Tibial nerve (tissue), 4 donors: ENCODE measurements around the gene ADH4. TPM values are rescaled to one million over a fixed set of nuclear protein-coding genes. Genes with fewer than 3 reads are reported as not detected.

Experiments
- DNase-seq, 2 donors: peaks; one replicate each; pipeline ENCODE4 v3.0.0-alpha.2; 2019; ENCODE audit warnings: low spot score in 2 of 2
- H3K27ac ChIP-seq, 4 donors: fragments of 200-600 bp; sonication (generic) in 3 of 4; one replicate each; pipeline ENCODE4 v1.5.1; 2017 to 2019; ENCODE audit warnings: mild to moderate bottlenecking in 1 of 4
- H3K27me3 ChIP-seq, 2 donors: fragments of 200-600 bp; sonication (generic) in 1 of 2; one replicate each; pipeline versions ENCODE4 v1.5.1 to v1.6.0; 2017 to 2019
- H3K36me3 ChIP-seq, 3 donors: fragments of 200-600 bp; sonication (generic); one replicate each; pipeline ENCODE4 v1.5.1; 2018 to 2019
- H3K4me1 ChIP-seq, 4 donors: fragments of 200-600 bp; sonication (generic) in 3 of 4; one replicate each; pipeline ENCODE4 v1.5.1; 2017 to 2019
- H3K4me3 ChIP-seq, 4 donors: fragments of 200-600 bp; sonication (generic) in 3 of 4; one replicate each; pipeline ENCODE4 v1.5.1; 2017 to 2019; ENCODE audit warnings: mild to moderate bottlenecking in 1 of 4, moderate library complexity in 1 of 4
- H3K9me3 ChIP-seq, 4 donors: fragments of 200-600 bp; sonication (generic) in 3 of 4; one replicate each; pipeline ENCODE4 v1.5.1; 2017 to 2019
- EP300 ChIP-seq, 2 donors: sonication (generic); formaldehyde crosslinking; IDR thresholded peaks; one replicate each; pipeline ENCODE4 v1.6.1; 2017; ENCODE audit warnings: antibody characterized with exemption in 2 of 2, mild to moderate bottlenecking in 1 of 2
- POLR2A ChIP-seq, 2 donors: fragments of 450-650 bp; IDR thresholded peaks; one replicate each; pipeline ENCODE4 v1.6.1; 2017; ENCODE audit warnings: antibody characterized with exemption in 2 of 2, mild to moderate bottlenecking in 2 of 2, moderate library complexity in 2 of 2
- WGBS, 2 donors: methylation state at CpG; one replicate each; pipeline ENCODE4 v1.1.5; 2018; 5-methylcytosine and 5-hydroxymethylcytosine counted together
- total RNA-seq, 4 donors: library from RNA; depleted of rRNA; stranded (reverse); fragments of >200 nt; gene quantifications; one replicate each; pipeline ENCODE4 v1.1.0, GENCODE V29; 2016
- TF ChIP-seq, protein P1 (sequence below), 5 experiments: fragments of 200-600 bp in 3 of 5; fragments of 450-650 bp in 2 of 5; sonication (generic) in 3 of 5; IDR thresholded peaks; one replicate each; pipeline ENCODE4 v1.5.1; 2016 to 2019; ENCODE audit warnings: antibody characterized with exemption in 5 of 5, mild to moderate bottlenecking in 3 of 5, moderate library complexity in 2 of 5

ADH4 gene
- total RNA-seq, 4 donors from 2014 or later: 0.42 to 5.1 (median 0.62) TPM

GRCh38 chr4:99180382-99181070 lies 36.4 kb upstream of the ADH4 start:
- Histone ChIP-seq H3K4me1 (peaks cover 0 to 11% (median 0%) of the 10 kb centered on the region in 4 donors), H3K4me3 (no peak overlapping the region), H3K27me3 (no peaks in the 10 kb centered on the region), H3K36me3 (peaks cover 0 to 50% (median 0%) of the 10 kb centered on the region in 3 donors), H3K27ac (no peak overlapping the region), H3K9me3 (peaks cover 0 to 38% (median 8%) of the 10 kb centered on the region in 4 donors)
- TF ChIP-seq, protein P1, sequence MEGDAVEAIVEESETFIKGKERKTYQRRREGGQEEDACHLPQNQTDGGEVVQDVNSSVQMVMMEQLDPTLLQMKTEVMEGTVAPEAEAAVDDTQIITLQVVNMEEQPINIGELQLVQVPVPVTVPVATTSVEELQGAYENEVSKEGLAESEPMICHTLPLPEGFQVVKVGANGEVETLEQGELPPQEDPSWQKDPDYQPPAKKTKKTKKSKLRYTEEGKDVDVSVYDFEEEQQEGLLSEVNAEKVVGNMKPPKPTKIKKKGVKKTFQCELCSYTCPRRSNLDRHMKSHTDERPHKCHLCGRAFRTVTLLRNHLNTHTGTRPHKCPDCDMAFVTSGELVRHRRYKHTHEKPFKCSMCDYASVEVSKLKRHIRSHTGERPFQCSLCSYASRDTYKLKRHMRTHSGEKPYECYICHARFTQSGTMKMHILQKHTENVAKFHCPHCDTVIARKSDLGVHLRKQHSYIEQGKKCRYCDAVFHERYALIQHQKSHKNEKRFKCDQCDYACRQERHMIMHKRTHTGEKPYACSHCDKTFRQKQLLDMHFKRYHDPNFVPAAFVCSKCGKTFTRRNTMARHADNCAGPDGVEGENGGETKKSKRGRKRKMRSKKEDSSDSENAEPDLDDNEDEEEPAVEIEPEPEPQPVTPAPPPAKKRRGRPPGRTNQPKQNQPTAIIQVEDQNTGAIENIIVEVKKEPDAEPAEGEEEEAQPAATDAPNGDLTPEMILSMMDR (IDR thresholded peaks at IDR 0.05): no peak
- TF ChIP-seq POLR2A (IDR thresholded peaks at IDR 0.05) (no peak), EP300 (IDR thresholded peaks at IDR 0.05) (no peak)
- WGBS, 2 donors: 57 to 67% methylated on average over 2 of the region's 2 CpGs
- DNase-seq: peak in 1 of 2 donors; percentile 52

GRCh38 chr4:99179626-99180025 lies 35.5 kb upstream of the ADH4 start:
- peaks cover 0 to 11% (median 0%) of the 10 kb centered on the region in 4 donors for H3K4me1 ChIP-seq
- H3K36me3 ChIP-seq: peaks cover 0 to 50% (median 0%) of the 10 kb centered on the region in 3 donors
- no peak overlapping the region for H3K4me3 ChIP-seq
- H3K27me3 ChIP-seq: no peaks in the 10 kb centered on the region
- WGBS, 2 donors: 92 to 100% methylated on average over 1 of the region's 1 CpG
- H3K27ac ChIP-seq: no peak overlapping the region
- H3K9me3 ChIP-seq: peaks cover 0 to 30% (median 8%) of the 10 kb centered on the region in 4 donors
- DNase-seq: no peak
- TF ChIP-seq, protein P1 (IDR thresholded peaks at IDR 0.05): no peak
- TF ChIP-seq EP300 (IDR thresholded peaks at IDR 0.05): no peak
- no peak for TF ChIP-seq POLR2A (IDR thresholded peaks at IDR 0.05)

GRCh38 chr4:99179178-99179577 lies 35.1 kb upstream of the ADH4 start:
- DNase-seq: no peak
- peaks cover 0 to 28% (median 8%) of the 10 kb centered on the region in 4 donors for H3K9me3 ChIP-seq
- peaks cover 0 to 50% (median 0%) of the 10 kb centered on the region in 3 donors for H3K36me3 ChIP-seq
- H3K27ac ChIP-seq: no peak overlapping the region
- TF ChIP-seq, protein P1 (IDR thresholded peaks at IDR 0.05): no peak
- TF ChIP-seq POLR2A (IDR thresholded peaks at IDR 0.05) (no peak), EP300 (IDR thresholded peaks at IDR 0.05) (no peak)
- 58 to 91% methylated on average over 1 of the region's 2 CpGs for WGBS, 2 donors
- no peaks in the 10 kb centered on the region for H3K27me3 ChIP-seq
- H3K4me3 ChIP-seq: no peak overlapping the region
- H3K4me1 ChIP-seq: peaks cover 0 to 11% (median 0%) of the 10 kb centered on the region in 4 donors

DNA sequence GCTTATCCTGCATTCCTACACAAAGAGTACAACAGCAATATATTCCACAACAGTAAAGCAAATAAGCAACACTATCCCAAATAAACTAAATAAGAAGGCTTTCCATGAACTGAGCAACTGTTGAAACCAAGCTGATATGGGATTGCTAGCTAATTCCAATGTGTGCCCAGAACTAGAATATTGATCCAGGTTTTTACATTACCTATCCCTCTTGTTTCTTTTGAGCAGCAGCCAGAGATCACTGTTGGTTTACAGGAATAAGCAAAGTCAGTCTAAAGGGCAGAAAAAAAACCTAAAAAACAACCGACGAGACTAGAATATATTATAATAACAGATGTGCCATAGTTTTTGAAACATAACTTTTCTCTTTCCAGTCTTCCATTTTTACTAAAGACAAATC lies 22.4 kb upstream of the ADH4 start:
- no peak overlapping the region for H3K4me3 ChIP-seq
- no peak overlapping the region for H3K27ac ChIP-seq
- TF ChIP-seq, protein P1 (IDR thresholded peaks at IDR 0.05): no peak
- TF ChIP-seq POLR2A (IDR thresholded peaks at IDR 0.05): no peak
- no peak for TF ChIP-seq EP300 (IDR thresholded peaks at IDR 0.05)
- no peak for DNase-seq
- H3K4me1 ChIP-seq: no peaks in the 10 kb centered on the region
- H3K9me3 ChIP-seq: peaks cover 0 to 13% (median 4%) of the 10 kb centered on the region in 4 donors
- H3K36me3 ChIP-seq: peaks cover 0 to 12% (median 0%) of the 10 kb centered on the region in 3 donors
- whole genome bisulfite sequencing, 2 donors: 41 to 73% methylated on average over 2 of the region's 2 CpGs
- H3K27me3 ChIP-seq: no peaks in the 10 kb centered on the region

GRCh38 chr4:99165978-99166377 lies 21.9 kb upstream of the ADH4 start:
- TF ChIP-seq, protein P1 (IDR thresholded peaks at IDR 0.05): no peak
- TF ChIP-seq POLR2A (IDR thresholded peaks at IDR 0.05) (no peak), EP300 (IDR thresholded peaks at IDR 0.05) (no peak)

More at GRCh38 chr4:99165978-99166377, 21.9 kb upstream of the ADH4 start:
- no peaks in the 10 kb centered on the region for H3K27me3 ChIP-seq
- no peak overlapping the region for H3K4me3 ChIP-seq
- no peak overlapping the region for H3K27ac ChIP-seq
- H3K4me1 ChIP-seq: no peaks in the 10 kb centered on the region
- WGBS, 2 donors: 87 to 94% methylated on average over 1 of the region's 1 CpG
- no peak for DNase-seq
- H3K9me3 ChIP-seq: peaks cover 0 to 13% (median 4%) of the 10 kb centered on the region in 4 donors
- H3K36me3 ChIP-seq: peaks cover 0 to 12% (median 0%) of the 10 kb centered on the region in 3 donors
